Measurements from ENCODE around the gene FAM89B. TPM values are rescaled to one million over a fixed set of nuclear protein-coding genes. Genes with fewer than 3 reads are reported as not detected.

FAM89B gene
- total RNA-seq, 1 donor from 2014 or later = 21.6 TPM

DNA sequence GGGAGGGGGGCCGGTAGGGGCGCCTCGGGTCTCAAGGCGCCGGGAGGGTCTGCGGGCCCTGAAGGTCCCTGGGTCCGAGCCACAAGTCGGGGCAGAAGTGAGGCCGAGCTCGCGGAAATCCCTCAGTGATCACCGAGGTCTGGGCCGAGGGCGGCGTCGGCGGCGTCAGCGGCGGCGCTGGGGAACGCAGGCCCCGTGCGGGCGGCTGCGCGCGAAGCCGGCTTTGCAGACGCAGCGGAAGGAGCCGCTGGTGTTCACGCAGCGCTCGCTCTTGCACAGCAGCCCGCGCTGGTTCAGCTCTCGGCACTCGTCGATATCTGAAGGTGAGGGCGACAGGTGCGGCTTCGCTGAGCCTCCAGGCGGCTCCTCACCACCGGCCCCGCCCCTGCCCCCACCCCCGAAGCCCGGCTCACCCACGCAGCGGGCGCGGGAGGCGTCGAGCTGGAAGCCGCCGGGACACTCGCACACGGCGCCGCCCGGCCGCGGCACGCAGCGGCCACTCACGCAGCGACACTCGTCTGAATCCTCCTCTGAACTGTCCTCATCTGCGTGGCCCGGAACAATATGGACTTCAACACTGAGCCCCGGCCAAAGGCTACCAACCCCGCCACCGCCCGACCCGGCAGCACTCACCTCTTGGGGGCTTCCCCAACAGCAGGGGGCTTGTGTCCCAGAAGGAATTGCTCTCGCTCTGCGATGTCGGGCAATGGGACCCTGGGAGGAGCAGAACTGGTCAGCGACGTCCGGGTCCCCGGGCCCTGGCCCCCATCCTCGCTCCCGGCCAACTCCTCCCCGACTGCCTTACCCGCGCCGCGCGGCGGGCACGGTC, 33.2 kb upstream of the FAM89B start:
- TF ChIP-seq, protein P1, sequence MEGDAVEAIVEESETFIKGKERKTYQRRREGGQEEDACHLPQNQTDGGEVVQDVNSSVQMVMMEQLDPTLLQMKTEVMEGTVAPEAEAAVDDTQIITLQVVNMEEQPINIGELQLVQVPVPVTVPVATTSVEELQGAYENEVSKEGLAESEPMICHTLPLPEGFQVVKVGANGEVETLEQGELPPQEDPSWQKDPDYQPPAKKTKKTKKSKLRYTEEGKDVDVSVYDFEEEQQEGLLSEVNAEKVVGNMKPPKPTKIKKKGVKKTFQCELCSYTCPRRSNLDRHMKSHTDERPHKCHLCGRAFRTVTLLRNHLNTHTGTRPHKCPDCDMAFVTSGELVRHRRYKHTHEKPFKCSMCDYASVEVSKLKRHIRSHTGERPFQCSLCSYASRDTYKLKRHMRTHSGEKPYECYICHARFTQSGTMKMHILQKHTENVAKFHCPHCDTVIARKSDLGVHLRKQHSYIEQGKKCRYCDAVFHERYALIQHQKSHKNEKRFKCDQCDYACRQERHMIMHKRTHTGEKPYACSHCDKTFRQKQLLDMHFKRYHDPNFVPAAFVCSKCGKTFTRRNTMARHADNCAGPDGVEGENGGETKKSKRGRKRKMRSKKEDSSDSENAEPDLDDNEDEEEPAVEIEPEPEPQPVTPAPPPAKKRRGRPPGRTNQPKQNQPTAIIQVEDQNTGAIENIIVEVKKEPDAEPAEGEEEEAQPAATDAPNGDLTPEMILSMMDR (IDR thresholded peaks at IDR 0.05) = no peak
- Mint-ChIP-seq H3K9me3 (no peaks in the 10 kb centered on the region), H3K4me3 (no peak overlapping the region), H3K4me1 (peaks cover 17% of the 10 kb centered on the region), H3K36me3 (ENCODE audit: low read depth) (peaks cover 38% of the 10 kb centered on the region), H3K27me3 (no peaks in the 10 kb centered on the region), H3K27ac (no peak overlapping the region)
- ATAC-seq (ENCODE audit: low read depth) = no peak
- CTCF ChIA-PET = interaction anchor here (0.9 to 5.0 kb wide), 7 partner anchors 13 to 75 kb away, joined by 3 to 52 read pairs (median 34); partner anchors contain the start of genes FAM89B, MAP3K11 and ZNRD2
- POLR2A ChIA-PET = interaction anchor here (0.6 to 4.9 kb wide), 20 partner anchors 10 to 771 kb away, joined by 3 to 52 read pairs (median 8); partner anchors contain the start of genes EHBP1L1, FAM89B, KAT5 and MALAT1
- DNase-seq = no peak
- intact Hi-C loops (cut with micrococcal nuclease) = no loop called here

DNA sequence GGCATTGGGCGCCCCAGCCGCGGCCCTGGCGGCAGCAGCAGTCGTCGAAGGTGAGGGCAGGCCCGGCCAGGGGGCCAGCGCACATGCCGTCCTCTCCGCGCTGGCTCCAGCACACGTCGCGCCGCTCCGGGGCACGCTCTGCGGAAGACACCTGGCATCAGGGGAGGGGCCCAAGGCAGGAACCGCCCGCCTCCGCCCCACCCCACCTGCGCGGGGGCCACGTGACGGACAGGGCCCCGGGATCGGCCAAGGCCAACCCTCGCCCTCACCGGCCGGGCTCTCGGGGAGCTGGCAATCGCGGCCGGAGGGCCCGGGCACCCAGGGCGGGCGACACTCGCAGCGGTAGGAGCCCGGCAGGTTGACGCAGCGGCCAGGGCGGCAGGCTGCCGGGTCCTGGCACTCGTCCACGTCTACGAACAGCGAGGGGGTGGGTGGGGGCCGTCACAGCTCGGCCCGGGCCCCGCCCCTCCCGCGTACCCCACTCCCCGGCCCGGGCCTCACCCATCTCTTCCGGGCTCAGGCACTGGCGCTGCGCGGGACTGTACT, 32.5 kb upstream of the FAM89B start:
- ChIA-PET POLR2A (interaction anchor here (0.6 to 4.9 kb wide), 32 partner anchors 8 to 499 kb away, joined by 3 to 52 read pairs (median 6); partner anchors contain the start of genes DPF2, EHBP1L1, FAM89B and KAT5), CTCF (interaction anchor here (0.6 to 5.0 kb wide), 15 partner anchors 9 to 211 kb away, joined by 3 to 52 read pairs (median 5); partner anchors contain the start of genes EHBP1L1, FAM89B, KCNK7 and MAP3K11)
- Mint-ChIP-seq H3K4me1 (peaks cover 21% of the 10 kb centered on the region), H3K9me3 (no peaks in the 10 kb centered on the region), H3K27ac (peak overlapping the region; percentile 86), H3K4me3 (peak overlapping the region; percentile 88), H3K36me3 (ENCODE audit: low read depth) (peaks cover 32% of the 10 kb centered on the region), H3K27me3 (no peaks in the 10 kb centered on the region)
- ATAC-seq (ENCODE audit: low read depth) (peak; percentile 72), DNase-seq (peak; percentile 63)
- TF ChIP-seq, protein P1 (IDR thresholded peaks at IDR 0.05) = no peak
- intact Hi-C loops (cut with micrococcal nuclease) = loop anchor here (1.0 to 2.0 kb wide), 8 partner anchors 12 to 75 kb away; partner anchors contain the start of genes LTBP3, PCNX3 and ZNRD2

DNA sequence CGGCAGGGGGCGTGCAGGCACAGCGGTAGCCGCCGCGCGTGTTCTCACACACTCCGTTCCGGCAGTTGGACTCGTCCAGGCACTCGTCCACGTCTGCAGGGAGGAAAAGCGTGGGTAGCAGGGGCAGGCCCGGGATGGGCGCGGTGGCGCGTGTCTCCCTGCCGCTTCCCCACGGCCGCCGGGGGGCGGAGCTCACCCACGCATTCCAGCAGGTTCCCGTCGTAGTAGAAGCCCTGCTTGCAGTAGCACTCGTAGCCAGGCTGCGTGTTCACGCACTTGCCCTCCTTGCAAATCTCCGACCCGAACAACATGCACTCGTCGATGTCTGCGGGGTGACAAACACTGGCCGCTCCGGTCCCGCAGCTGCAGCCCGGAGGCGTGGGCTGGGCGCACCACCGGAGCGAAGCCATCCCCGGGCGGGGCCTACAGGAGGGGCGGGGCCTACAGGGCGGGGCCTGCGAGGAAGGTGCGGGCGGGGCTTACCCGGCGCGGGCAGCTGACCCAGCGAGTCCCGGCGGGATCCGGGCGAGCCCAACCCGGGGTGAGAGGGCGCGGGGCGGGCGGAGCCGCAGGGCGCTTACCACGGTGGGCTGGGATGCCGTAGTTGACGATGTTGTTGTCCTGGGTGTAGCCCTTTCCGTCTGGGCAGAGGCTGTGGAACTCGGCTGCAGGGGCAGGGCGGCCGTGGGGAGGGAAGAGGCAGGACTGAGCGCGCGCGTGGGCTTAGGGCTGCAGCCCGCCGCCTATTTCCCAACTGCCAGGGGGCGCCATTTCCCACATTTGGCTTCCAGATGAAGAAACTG, 31.8 kb upstream of the FAM89B start:
- Mint-ChIP-seq H3K4me1 (peaks cover 22% of the 10 kb centered on the region), H3K27ac (peak overlapping the region; percentile 86), H3K27me3 (no peaks in the 10 kb centered on the region), H3K4me3 (peak overlapping the region; percentile 88), H3K36me3 (ENCODE audit: low read depth) (peaks cover 30% of the 10 kb centered on the region), H3K9me3 (no peaks in the 10 kb centered on the region)
- DNase-seq (peak; percentile 88), ATAC-seq (ENCODE audit: low read depth) (peak; percentile 88)
- CTCF ChIA-PET = interaction anchor here (0.6 to 5.0 kb wide), 16 partner anchors 8 to 211 kb away, joined by 3 to 52 read pairs (median 5); partner anchors contain the start of genes EHBP1L1, FAM89B, KCNK7 and MAP3K11
- TF ChIP-seq, protein P1 (IDR thresholded peaks at IDR 0.05) = no peak
- POLR2A ChIA-PET = interaction anchor here (0.8 to 4.9 kb wide), 33 partner anchors 8 to 319 kb away, joined by 3 to 52 read pairs (median 6); partner anchors contain the start of genes DPF2, EHBP1L1, FAM89B and KAT5
- intact Hi-C loops (cut with micrococcal nuclease) = loop anchor here (1.0 to 2.0 kb wide), 9 partner anchors 12 to 278 kb away; partner anchors contain the start of genes LTBP3, PCNX3 and ZNRD2

DNA sequence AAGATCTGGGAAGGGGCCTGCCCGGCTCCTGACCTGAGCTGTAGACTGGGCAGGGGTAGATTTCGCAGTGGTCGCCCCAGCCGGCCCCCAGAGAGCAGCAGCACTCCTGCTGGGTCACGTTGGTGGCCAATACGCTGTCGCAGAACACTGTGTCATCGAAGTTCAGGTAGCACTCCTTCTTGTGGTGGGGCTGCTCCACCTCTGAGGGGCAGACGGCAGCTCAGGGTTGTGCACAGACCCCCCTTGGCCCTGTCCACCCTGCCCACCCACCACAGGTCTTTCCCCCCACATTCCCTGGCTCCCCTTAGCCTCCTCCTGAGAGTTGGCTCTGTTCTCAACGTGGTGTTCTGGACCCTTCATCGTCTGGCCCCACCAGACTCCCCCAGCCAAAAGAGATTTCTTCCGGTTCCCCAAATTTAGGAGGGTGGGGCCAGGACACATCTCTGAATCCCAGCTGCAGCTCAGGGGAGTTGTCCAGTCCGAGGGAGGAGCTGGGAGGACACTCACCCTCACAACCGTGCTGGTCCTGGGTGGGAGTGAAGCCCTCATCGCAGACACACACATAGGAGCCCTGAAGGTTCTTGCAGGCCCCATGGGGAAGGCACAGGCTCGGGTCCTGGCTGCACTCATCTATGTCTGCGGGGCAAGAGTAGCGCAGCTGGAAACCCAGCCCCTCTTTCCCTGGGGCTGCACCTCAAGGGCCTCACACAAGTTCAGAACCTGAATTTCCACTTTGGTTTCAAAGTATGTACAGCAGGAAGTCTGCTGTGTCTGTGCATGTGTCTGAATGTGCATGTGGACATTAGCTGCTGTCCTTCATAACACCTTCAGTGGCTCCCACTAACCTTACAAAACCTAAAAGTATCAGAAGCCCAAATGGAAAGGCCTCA, 31.0 kb upstream of the FAM89B start:
- intact Hi-C loops (cut with micrococcal nuclease) = loop anchor here (1.0 to 2.0 kb wide), 2 partner anchors 17 to 277 kb away; partner anchors contain the start of gene LTBP3
- peaks cover 24% of the 10 kb centered on the region for H3K36me3 Mint-ChIP-seq (ENCODE audit: low read depth)
- POLR2A ChIA-PET = interaction anchor here (0.8 to 4.9 kb wide), 33 partner anchors 8 to 318 kb away, joined by 3 to 52 read pairs (median 6); partner anchors contain the start of genes DPF2, EHBP1L1, FAM89B and MALAT1

More for the DNA sequence above, 31.0 kb upstream of the FAM89B start:
- Mint-ChIP-seq H3K4me1 (peaks cover 29% of the 10 kb centered on the region), H3K9me3 (no peaks in the 10 kb centered on the region), H3K27ac (peak overlapping the region; percentile 86), H3K27me3 (no peaks in the 10 kb centered on the region), H3K4me3 (peak overlapping the region; percentile 88)
- CTCF ChIA-PET = interaction anchor here (0.9 to 5.0 kb wide), 13 partner anchors 8 to 343 kb away, joined by 3 to 52 read pairs (median 6); partner anchors contain the start of genes EHBP1L1, FAM89B, MAP3K11 and SCYL1
- no peak for ATAC-seq (ENCODE audit: low read depth)
- TF ChIP-seq, protein P1 (IDR thresholded peaks at IDR 0.05) = no peak
- DNase-seq = no peak
